AG20443 (cell line): ENCODE data around the gene COL10A1.
"Not testable (repeated sequence)": the region's sequence is repeated elsewhere in the genome, so short reads cannot be mapped to it uniquely, and the experiment has no call there.

Experiments used
- DNase-seq: peaks from one replicate; pipeline ENCODE4 v3.0.0; 2012; ENCODE audit warnings: low spot score, mixed read lengths

COL10A1 gene

DNA sequence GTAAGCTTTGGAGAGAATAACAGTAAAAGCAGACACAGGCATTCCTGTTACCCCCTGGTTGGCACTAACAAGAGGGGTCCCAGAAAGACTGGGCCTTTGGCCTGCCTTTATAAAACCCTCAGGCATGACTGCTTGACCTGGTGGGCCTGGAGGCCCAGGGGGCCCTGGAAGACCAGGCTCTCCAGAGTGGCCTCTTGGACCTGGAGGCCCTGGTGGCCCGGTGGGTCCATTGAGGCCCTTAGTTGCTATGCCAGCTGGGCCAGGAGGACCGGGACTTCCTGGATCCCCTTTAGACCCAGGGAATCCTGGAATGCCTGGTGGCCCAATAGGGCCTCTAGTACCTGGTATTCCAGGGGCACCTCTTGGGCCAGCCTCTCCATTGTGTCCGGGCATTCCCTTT, 5.5 kb downstream of the COL10A1 start:
- no peak for DNase-seq

DNA sequence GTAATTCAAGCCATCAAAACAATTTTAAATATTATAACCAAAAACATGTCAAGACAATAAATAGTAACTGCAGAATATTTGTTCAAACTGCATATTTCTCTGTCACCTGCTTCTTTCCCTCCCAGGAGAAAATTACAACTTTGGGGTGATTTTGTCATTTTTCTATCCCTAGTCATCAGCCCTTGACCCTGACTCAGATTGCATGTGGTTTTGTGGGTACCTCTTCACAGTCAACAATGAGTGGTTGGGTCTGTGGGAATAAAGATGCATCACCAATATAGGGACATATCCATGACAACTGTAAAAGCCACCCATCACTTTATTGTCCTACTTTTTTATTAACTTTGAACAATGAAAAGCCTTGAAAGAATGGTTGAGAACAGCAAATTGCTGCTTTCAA, 7.3 kb downstream of the COL10A1 start:
- DNase-seq: peak; percentile 35

DNA sequence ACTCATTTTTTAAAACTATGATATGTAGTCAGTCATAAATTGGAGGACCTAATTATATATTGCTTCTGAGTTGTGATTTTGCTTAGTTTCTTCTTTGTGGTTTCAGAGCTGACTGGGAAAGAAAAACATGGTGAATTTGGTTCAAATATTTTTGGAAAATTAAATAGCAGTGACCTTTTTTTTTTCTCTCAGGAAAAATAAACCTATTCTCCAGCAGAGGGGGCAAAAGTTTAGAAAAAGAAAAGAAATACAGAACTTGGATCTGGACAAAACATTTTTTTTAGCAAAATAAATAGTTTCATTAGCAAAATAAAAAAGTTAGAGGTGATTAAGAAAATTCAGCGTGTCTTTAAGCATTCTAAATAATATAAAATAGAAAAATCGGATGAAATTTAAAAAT, 10.2 kb downstream of the COL10A1 start:
- DNase-seq: no peak

DNA sequence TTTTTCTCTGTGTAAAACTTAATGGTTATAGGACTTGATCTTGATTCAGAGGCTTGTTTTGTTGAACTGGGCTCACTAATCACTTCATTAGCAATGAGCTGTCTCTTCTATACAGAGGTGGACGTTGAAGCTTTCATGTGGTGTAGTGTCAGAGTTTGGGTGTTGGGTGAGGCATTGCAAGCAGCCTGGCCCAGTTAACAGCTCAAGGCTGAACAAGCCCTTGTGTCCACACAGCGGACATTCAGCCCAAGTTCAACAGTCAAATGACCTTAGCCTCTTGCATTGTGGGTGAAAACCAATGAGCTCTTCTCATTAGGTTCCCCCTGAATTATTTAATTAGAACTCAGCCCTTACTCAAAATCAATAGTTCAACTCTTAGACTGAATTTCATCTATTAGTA, 12.5 kb downstream of the COL10A1 start:
- no peak for DNase-seq

DNA sequence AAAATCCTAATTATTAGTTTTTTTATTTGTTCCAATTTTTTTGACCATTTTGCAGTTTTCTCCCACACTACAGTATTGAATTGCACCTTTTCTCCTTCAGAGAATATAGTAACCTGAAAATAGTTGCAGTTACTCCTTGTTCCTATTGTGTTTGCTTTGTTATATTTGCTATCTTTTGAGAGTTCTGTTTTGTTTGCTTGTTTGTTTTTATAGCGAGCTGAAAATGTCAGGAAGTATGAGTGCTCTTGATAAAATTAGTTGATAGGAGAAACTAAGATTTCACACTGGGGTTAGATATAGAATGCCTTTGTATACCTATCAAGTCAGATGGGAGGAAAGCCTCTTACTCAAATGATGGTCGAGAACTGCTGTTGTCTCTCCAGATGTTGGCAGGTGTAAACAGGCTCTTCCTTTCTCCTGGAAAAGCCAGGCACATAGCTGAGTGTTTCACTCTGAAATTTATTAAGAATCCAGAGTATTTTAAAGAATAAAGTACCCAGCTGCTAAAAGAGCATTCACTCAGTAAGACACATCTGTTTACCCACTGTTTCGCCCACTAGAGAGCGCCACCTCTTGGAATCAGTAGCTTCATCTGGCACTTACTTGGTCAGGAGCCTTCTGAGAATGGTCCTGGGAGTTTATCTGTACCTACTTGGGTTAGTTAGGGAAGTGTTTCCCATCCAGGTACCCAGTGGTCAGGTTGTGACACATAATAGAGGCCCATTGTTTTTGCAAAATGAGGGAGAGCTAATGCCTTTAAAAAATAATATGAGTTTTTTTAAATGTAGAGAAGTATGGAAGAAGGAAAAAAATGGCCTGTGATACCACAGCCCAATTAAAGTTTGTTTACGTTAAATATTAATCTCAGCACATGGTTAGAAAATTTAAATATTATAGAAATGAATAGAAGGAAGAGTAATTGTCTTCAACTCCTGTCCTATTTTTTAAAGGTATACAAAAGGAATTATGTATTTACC, 14.1 kb downstream of the COL10A1 start:
- DNase-seq: peak; percentile 45

DNA sequence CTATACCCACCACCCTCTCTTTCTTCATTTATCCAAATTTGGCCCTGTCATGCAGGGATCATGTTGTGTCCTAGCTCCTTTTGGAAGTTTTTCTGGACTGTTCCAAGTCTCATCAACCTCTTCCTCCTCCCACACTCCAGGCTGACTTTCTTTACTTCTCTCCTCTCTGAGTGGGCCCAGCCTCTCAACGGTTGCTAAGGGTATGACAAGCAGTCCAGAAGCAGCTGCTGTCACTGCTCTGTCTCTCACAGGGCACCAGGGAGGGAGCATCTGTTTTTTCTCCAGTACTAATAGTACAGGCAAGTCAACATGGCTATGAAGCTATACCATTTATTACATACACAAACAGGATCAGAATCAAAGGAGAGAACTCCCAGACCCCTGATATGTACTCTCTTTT, 17.1 kb downstream of the COL10A1 start:
- no peak for DNase-seq

DNA sequence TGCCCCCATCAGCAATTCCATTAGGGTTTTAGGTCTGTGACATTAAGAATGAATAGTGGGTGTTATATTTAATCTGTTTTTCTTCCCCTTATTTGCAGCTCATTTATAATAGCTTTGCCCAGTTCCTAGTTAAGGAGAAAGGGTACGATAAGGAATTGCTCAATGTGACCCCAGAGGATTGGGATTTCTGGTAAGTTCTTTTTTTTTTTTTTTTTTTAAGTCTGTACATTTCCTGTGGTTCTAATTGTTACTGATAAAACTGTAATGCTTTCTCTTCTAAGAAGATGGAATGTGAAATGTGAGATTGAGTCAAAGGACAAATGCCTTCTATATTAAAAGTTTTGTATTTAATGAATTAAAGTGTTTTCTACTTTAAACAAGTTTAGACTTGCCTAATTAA, 19.8 kb downstream of the COL10A1 start:
- DNase-seq: no peak

DNA sequence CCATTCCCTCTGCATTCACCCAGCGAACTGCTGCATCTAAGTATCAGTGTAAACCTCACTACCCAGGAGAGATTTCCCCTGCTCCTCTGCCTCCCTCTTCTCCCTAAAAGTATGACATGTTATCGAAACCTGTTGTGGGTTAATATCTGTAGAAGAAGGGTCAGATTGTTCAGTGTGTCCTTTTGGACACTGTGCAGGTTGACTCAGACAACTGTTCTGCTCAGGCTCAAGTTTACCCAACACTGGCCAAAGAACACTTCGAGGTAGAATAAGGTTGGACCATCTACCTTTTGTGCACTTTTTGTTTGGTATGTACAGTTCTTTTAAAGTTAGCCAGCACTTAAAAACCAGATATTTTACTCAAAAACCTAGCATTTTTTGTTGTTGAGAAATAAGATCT, 20.7 kb downstream of the COL10A1 start:
- no peak for DNase-seq

DNA sequence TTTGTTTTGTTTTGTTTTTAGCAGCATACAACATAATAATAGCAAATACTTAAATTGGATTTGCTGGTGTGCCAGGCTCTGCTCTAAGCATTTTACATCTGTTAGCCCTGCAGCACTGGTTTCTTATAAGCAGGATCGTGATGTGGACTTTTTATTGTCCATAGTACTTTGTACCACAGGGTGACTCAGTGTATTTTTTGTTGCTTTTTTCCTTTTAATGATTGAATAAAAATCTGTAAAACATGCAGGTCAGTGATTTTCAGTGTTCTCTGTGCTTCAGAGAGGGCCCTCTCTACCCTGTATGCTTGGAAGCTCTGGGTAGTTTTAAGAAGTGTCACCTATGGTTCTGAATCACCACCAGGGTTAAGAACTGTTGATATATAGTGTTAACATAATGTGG, 21.3 kb downstream of the COL10A1 start:
- no peak for DNase-seq

DNA sequence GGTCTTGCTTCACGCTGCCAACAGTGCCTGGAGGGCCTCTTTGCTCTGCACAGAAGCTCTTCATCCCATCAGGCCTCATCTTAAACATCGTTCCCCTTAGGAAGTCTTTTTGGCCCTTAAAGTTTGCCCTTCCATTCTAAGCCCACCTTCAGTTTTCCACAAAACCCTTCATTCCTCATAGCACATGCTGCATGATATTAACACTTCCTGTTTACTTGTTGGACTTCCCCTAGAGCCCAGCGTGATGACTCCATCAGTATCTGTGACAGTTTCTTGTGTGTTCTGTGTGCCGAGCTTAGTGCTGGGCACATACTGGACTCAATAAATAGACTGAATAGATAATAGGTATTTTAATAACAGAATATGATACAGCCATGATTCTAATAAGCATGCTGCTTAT, 23.1 kb downstream of the COL10A1 start:
- no peak for DNase-seq

DNA sequence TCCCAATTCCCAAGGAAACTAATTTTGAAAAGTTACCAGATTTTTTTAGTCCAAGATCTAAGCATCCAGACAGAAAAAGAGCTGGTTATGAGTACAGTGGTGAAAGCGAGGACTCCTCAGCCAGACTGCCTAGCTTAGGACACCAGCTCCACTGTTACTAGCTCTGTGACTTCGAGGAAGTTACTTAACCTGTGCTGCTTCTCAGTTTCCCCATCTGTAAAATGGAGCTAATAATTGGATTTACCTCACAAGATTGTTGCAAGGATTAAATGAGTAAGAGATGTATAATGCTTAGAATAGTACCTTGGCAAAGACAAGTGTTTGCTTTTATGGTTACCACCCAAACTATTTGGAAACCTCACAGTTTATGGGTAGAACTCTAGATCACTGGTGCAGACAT, 24.1 kb downstream of the COL10A1 start:
- no peak for DNase-seq

DNA sequence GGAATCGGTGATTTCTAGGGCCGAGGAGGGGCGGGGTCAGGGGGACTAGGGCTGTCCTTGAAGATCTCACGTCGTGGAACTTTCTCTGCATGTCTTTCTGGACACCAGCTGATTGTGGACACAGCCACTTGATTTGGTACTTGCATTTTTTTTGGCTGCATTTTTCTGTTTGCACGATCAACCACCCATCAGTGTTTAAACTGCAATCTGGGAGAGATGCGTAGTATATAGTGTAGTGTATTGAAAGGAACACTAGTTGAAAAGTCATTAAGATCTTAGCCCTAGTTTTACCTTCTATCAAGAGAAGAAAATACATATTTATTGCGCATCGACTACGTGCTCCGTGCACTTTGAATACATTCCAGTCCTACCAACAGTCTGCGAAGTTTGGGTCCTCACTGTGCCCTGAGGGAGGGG, 24.6 kb downstream of the COL10A1 start:
- no peak for DNase-seq

DNA sequence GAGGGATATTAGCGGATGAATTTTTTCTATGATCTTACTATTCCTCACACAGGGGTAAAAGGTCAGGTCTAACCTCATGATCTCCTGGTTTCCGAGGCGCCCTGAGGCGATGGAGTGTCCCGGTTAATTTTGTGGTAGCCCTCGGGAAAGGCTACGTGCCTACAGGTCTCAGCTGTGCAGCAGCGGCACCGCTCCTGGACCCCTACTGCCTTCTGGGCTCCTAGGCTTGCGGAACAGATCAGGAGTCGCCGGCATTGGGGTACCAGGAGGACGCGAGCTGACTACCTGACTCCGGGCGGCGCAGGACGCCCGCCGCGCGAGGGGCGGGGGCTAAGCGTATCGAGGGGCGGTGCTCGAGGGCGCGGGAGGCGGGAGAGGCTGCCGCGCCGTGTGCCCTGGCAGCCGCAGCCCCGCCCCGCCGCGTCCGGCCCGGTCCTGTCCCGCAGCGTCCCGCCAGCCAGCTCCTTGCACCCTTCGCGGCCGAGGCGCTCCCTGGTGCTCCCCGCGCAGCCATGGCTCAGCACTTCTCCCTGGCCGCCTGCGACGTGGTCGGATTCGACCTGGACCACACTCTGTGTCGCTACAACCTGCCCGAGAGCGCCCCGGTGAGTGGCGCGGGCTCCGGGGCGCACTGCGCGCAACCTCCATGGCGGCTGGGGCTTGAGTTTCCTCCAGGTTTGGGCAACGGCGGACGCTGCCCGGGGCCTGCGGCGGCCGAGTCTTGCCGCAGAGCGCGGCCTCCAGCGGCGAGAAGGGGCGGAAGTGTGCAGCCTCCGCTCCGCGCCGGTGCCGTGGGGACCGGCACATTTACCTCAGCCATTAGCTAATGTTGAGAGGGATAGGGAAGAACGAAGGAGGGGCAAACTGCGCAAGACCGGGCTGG, 25.3 kb downstream of the COL10A1 start, which contains the start of gene NT5DC1:
TSS of gene NT5DC1 (plus strand) at position 435 of the 883 bp plus-strand sequence. CDS start at position 513, 78 bp downstream.
- DNase-seq: peak; percentile 95

DNA sequence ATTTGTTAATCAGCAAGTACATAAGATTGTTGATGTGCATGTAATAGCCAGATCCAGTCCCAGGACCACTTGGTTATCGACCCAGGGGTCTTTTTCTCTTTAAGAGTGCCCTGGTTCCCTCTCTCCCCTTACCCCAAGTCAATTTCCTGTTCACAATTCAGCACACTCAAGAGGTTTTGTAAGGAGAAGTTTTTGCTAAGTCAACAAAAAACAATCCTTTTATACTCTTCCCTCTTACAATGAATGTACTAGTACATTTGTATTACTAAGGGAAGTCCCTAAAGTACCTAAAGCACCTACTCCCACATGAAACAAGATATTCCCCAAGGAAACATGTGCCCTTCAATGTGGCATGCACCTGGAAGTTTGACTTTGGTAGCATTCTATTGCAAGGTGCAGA, 26.9 kb downstream of the COL10A1 start:
- DNase-seq: no peak

DNA sequence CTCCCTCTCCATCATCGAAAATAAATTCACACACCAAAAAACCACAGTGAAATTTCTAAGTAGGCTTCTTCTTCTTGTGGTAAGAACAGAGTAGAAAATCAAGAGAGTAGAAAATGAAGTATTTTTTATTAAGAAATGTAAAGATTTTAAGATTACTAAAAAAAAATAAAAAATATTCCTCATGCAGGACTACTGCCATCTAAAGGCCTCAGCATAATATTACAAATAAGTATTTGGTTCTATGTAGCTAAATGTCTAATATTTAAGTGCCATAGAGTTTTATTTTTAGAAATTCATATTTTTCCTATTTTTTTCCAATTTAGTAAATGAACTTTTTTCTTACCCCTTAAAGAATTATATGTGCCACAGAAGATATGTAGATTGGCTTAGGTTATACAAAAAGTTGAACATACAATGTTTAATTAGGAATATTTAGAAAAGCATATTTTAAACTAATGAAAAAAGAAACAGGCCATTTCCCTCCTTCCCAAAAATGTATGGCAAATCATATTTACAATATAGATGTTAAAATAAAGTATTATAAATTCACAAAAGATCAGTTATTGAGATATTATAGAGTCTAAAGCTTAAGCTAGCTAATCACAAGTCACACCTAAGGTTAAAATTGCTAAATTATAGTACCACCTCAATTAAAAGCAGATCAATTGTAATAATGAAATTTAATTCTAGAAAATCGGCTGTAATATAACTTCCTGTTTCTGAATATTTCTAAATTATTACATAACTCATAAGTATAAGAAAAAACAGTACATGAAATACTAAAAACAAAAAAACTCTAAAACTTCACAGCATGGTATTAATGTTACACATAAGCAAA, 28.7 kb downstream of the COL10A1 start:
- DNase-seq: no peak

DNA sequence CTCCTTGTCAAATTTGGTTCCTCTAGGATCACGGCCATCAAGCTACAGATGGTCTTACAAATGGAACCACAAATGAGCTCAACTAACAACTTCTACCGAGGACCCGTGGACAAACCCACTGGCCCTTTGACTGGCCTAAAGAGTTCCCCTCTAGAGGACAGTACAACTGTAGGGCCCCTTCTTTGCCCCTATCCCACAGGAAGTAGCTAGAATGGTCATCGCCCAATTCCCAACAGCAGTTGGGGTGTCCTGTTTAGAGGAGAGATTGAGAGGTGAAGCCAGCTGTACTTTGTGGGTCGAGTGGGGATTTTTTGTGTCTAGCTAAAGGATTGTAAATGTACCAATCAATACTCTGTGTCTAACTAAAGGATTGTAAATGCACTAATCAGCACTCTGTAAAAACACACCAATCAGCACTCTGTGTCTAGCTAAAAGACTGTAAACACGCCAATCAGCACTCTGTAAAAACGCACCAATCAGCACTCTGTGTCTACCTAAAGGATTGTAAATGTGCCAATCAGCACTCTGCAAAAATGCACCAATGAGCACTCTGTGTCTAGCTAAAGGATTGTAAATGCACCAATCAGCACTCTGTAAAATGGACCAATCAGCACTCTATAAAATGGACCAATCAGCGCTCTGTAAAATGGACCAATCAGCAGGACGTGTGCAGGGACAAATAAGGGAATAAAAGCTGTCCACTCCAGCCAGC, 29.7 kb downstream of the COL10A1 start:
- not testable (repeated sequence) for DNase-seq

DNA sequence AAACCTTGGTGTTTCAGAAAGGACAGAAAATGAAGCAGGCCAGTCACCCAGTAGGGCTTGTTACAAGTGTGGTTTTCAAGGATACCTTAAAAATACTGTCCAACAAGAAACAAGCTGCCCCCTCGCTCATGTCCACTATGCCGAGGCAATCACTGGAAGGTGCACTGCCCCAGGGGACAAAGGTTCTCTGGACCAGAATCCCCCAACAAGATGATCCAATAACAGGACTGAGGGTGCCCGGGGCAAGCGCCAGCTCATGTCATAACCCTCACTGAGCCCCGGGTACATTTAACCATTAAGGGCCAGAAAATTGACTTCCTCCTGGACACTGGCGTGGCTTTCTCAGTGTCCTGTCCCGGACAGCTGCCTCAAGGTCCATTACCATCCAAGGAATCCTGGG, 31.9 kb downstream of the COL10A1 start:
- DNase-seq: no peak

DNA sequence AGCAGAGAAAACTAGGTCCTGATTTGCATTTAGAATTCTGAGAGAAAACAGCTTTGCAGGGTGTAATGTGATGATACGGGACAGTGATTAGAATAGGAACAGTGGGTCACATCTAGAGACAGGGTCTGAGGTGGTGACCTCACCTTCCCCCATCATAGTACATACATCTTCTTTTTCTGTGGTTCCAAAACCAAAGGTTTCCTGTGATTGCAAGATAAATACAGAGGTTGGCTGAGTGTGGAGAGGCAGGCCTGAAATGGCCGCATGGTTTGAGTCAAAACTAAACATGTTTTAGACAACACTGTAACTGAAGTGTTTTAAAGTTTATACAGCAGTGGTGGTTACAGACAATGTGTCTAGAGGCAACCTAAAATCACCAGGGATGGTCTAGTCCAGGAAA, 35.7 kb downstream of the COL10A1 start:
- DNase-seq: no peak

DNA sequence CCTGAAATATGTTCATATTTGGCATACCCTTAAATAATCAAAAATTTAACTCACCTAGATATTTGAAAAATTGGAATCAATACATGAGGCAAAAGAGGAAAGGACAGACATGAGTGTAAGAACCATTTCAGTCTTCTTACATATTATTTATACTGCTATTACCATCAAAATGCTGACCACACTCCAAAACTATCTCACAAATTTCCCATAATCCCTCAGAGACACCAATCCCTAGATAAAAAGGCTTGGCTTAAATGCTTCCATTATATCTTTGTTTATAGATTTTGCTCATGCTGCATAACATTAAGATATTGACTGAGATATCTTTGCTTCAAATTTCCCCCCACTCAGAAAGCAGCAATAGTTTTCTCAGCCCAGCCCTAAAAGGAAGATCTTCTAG, 37.0 kb downstream of the COL10A1 start:
- no peak for DNase-seq

DNA sequence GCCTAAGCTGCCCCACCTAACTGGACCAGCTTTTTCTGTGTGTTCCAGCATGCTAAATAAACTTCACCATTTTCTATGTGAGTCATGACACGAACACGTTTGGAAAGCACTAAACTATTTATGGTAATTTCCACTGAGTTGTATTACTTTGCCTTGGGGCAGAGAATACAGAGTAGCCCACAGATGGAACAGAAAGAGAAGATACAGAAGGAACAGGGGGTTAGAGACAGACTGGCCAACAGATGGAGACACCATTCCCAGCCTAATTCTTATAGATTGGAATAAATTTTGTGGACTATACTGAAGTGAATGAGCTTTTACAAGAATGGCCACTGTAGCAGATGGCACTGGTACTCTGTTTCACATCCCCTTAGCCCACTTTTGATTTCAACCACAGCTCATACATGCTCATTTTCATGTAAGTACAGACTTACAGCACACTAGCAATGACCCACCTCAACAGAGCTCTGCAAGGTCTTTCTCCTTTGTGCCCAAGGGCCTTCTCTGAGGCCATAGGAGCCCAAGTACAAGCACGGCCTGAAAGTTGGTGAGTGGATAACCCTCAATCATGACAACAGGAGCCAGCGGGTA, 38.4 kb downstream of the COL10A1 start:
- DNase-seq: peak; percentile 62

DNA sequence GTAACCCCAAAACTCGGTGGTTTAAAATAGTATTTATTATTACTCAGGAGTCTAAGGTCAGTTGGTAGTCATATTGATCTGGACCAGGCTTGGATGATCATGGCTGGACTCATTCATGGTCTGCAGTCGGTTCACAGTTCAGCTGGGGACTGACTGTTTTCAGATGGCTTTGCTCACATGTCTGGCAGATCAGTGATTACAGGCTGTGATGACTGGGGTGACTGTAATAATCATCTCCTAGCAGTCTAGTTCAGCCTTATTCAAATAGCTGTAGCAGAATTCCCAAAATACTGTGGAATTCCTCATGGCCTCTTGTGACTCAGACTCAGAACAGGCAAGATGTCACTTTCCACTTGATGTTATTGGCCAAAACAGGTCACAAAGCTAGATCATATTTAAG, 41.6 kb downstream of the COL10A1 start:
- DNase-seq: no peak
